SU-DHL-6 (cell line): ENCODE data around the gene TMEM79.

ENCODE experiments used
- H2AFZ ChIP-seq: fragments of 200-600 bp; sonication (generic); 2 replicates; pipeline ENCODE4 v1.6.1; 2014; ENCODE audit warnings: low read depth, mild to moderate bottlenecking, moderate library complexity, mixed read lengths, antibody characterized with exemption, low read length; ENCODE audit not compliant: severe bottlenecking
- H3F3A ChIP-seq: fragments of 200-600 bp; shearing (Covaris generic); 2 replicates; pipeline ENCODE4 v1.6.0; 2016; ENCODE audit warnings: antibody characterized with exemption, mild to moderate bottlenecking; ENCODE audit not compliant: insufficient read depth
- H3K27ac ChIP-seq: fragments of 200-600 bp; sonication (generic); 2 replicates; pipeline ENCODE4 v1.5.1; 2016; ENCODE audit warnings: low read depth, mild to moderate bottlenecking, low read length, moderate library complexity, mixed read lengths
- H3K27me3 ChIP-seq: fragments of 200-600 bp; sonication (generic), shearing (Covaris generic); 2 replicates; pipeline ENCODE4 v1.6.0; 2014; ENCODE audit warnings: mild to moderate bottlenecking, low read length
- H3K36me3 ChIP-seq: fragments of 200-600 bp; sonication (generic); 2 replicates; pipeline ENCODE4 v1.6.1; 2014; ENCODE audit warnings: mild to moderate bottlenecking, low read length, mixed read lengths
- H3K4me2 ChIP-seq: fragments of 300-600, 200-600 bp; shearing (Covaris generic), sonication (generic); 2 replicates; pipeline ENCODE4 v1.6.0; 2014; ENCODE audit warnings: low read length, low read depth, mild to moderate bottlenecking; ENCODE audit not compliant: poor library complexity, severe bottlenecking
- H3K4me3 ChIP-seq: fragments of 200-600 bp; sonication (generic); 2 replicates; pipeline ENCODE4 v1.5.1; 2014; ENCODE audit warnings: antibody characterized with exemption, low read length, mild to moderate bottlenecking, mixed read lengths; ENCODE audit not compliant: insufficient read depth, poor library complexity, severe bottlenecking
- H3K79me2 ChIP-seq: fragments of 200-600 bp; sonication (generic); 2 replicates; pipeline ENCODE4 v1.6.1; 2014; ENCODE audit warnings: mild to moderate bottlenecking, low read length, moderate library complexity; ENCODE audit not compliant: insufficient read depth
- H3K9ac ChIP-seq: fragments of 200-600 bp; sonication (generic); 2 replicates; pipeline ENCODE4 v1.7.0; 2014; ENCODE audit warnings: mild to moderate bottlenecking, low read length
- H3K9me2 ChIP-seq: fragments of 200-600 bp; sonication (generic); replicated peaks from 2 replicates; pipeline ENCODE4 v1.6.1; 2014; ENCODE audit warnings: low read length; ENCODE audit not compliant: insufficient read depth
- H3K9me3 ChIP-seq: fragments of 200-600 bp; sonication (generic); 2 replicates; pipeline ENCODE4 v1.6.1; 2014; ENCODE audit warnings: low read length, mixed read lengths; ENCODE audit not compliant: insufficient read depth
- H4K20me1 ChIP-seq: fragments of 200-600 bp; sonication (generic); 2 replicates; pipeline ENCODE4 v1.6.1; 2014; ENCODE audit warnings: low read depth, mild to moderate bottlenecking, antibody characterized with exemption, low read length, moderate library complexity, mixed read lengths
- EZH2phosphoT487 ChIP-seq: fragments of 200-600 bp; sonication (generic), shearing (Covaris generic); conservative IDR thresholded peaks from 2 replicates; pipeline ENCODE4 v1.6.1; 2018; ENCODE audit warnings: mild to moderate bottlenecking, antibody characterized with exemption, low read length, moderate library complexity, mixed read lengths
- TF ChIP-seq, protein P1 (sequence below): fragments of 200-600 bp; sonication (generic); IDR thresholded peaks from one replicate; pipeline ENCODE4 v1.5.1; 2017; ENCODE audit warnings: antibody characterized with exemption, mild to moderate bottlenecking, low read length, moderate library complexity; ENCODE audit not compliant: insufficient read depth, poor library complexity, severe bottlenecking

Gene TMEM79

DNA sequence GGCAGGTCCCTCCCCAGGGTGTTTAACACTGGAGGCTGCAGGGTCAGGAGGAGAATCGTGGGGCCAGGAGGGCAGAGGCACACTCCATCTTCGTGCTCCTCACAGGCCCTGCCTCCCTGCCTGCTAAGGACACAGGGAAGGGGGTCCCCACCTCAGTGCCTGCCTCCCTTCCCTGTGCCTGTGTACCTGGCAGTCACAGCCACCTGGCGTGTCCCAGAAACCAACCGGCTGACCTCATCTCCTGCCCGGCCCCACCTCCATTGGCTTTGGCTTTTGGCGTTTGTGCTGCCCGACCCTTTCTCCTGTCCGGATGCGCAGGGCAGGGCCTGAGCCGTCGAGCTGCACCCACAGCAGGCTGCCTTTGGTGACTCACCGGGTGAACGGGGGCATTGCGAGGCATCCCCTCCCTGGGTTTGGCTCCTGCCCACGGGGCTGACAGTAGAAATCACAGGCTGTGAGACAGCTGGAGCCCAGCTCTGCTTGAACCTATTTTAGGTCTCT, 42.8 kb upstream of the TMEM79 start:
- Histone ChIP-seq H3F3A (no peaks in the 10 kb centered on the region), H3K79me2 (no peaks in the 10 kb centered on the region), H3K4me3 (no peak overlapping the region), H3K9ac (no peak overlapping the region), H3K9me2 (no peaks in the 10 kb centered on the region), H3K4me2 (no peak overlapping the region), H3K36me3 (no peaks in the 10 kb centered on the region), H4K20me1 (no peaks in the 10 kb centered on the region), H2AFZ (no peak overlapping the region), H3K27ac (no peak overlapping the region), H3K9me3 (no peaks in the 10 kb centered on the region), H3K27me3 (no peaks in the 10 kb centered on the region)
- TF ChIP-seq EZH2phosphoT487 = no peak
- TF ChIP-seq, protein P1, sequence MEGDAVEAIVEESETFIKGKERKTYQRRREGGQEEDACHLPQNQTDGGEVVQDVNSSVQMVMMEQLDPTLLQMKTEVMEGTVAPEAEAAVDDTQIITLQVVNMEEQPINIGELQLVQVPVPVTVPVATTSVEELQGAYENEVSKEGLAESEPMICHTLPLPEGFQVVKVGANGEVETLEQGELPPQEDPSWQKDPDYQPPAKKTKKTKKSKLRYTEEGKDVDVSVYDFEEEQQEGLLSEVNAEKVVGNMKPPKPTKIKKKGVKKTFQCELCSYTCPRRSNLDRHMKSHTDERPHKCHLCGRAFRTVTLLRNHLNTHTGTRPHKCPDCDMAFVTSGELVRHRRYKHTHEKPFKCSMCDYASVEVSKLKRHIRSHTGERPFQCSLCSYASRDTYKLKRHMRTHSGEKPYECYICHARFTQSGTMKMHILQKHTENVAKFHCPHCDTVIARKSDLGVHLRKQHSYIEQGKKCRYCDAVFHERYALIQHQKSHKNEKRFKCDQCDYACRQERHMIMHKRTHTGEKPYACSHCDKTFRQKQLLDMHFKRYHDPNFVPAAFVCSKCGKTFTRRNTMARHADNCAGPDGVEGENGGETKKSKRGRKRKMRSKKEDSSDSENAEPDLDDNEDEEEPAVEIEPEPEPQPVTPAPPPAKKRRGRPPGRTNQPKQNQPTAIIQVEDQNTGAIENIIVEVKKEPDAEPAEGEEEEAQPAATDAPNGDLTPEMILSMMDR = no peak

DNA sequence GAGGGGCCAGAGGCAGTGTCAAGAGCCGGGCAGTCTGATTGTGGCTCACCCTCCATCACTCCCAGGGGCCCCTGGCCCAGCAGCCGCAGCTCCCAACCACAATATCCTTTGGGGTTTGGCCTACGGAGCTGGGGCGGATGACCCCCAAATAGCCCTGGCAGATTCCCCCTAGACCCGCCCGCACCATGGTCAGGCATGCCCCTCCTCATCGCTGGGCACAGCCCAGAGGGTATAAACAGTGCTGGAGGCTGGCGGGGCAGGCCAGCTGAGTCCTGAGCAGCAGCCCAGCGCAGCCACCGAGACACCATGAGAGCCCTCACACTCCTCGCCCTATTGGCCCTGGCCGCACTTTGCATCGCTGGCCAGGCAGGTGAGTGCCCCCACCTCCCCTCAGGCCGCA, 42.2 kb upstream of the TMEM79 start, which contains the start of gene BGLAP:
BGLAP (plus strand) TSS at position 259 of the 400 bp plus-strand sequence; CDS start at position 307, 48 bp downstream.
- Histone ChIP-seq H3K79me2 (no peaks in the 10 kb centered on the region), H3K4me2 (no peak within 1 kb of the TSS), H3K9ac (no peak within 1 kb of the TSS), H2AFZ (no peak within 1 kb of the TSS), H3K36me3 (no peaks in the 10 kb centered on the region), H3K9me2 (no peaks in the 10 kb centered on the region), H3F3A (no peaks in the 10 kb centered on the region), H4K20me1 (no peaks in the 10 kb centered on the region), H3K27ac (no peak within 1 kb of the TSS), H3K27me3 (no peaks in the 10 kb centered on the region), H3K4me3 (no peak within 1 kb of the TSS), H3K9me3 (no peaks in the 10 kb centered on the region)
- no peak for TF ChIP-seq EZH2phosphoT487
- TF ChIP-seq, protein P1 = no peak

DNA sequence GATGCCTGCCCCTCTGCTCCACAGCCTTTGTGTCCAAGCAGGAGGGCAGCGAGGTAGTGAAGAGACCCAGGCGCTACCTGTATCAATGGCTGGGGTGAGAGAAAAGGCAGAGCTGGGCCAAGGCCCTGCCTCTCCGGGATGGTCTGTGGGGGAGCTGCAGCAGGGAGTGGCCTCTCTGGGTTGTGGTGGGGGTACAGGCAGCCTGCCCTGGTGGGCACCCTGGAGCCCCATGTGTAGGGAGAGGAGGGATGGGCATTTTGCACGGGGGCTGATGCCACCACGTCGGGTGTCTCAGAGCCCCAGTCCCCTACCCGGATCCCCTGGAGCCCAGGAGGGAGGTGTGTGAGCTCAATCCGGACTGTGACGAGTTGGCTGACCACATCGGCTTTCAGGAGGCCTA, 41.4 kb upstream of the TMEM79 start:
- H3K27me3 ChIP-seq = no peaks in the 10 kb centered on the region
- no peaks in the 10 kb centered on the region for H3K9me3 ChIP-seq
- no peaks in the 10 kb centered on the region for H3K36me3 ChIP-seq
- no peaks in the 10 kb centered on the region for H4K20me1 ChIP-seq
- no peak overlapping the region for H3K4me2 ChIP-seq
- H3F3A ChIP-seq = no peaks in the 10 kb centered on the region
- H3K9me2 ChIP-seq = no peaks in the 10 kb centered on the region
- no peak overlapping the region for H3K4me3 ChIP-seq
- no peaks in the 10 kb centered on the region for H3K79me2 ChIP-seq
- H2AFZ ChIP-seq = no peak overlapping the region
- TF ChIP-seq, protein P1 = no peak
- TF ChIP-seq EZH2phosphoT487 = no peak
- H3K27ac ChIP-seq = no peak overlapping the region
- no peak overlapping the region for H3K9ac ChIP-seq
